ENCODE data around the gene ST6GALNAC3. TPM values are rescaled to one million over a fixed set of nuclear protein-coding genes. Genes with fewer than 3 reads are reported as not detected.

ST6GALNAC3 gene
- total RNA-seq, 1 experiment from 2014 or later, result 2.2 TPM

- no peak for DNase-seq (ENCODE audit: low read depth, low spot score)
- no peaks in the 10 kb centered on the region for H3K4me1 ChIP-seq (ENCODE audit: control insufficient read depth in 1 of 2, insufficient read depth in 2 of 2, low read length in 2 of 2)
- ChIA-PET POLR2A (no interaction called here), RAD21 (ENCODE audit: low non-redundant PET in 1 of 2, low total read pairs in 2 of 2, uncharacterized antibody in 2 of 2, unreplicated experiment in 2 of 2) (no interaction called here), CTCF (no interaction called here)
- H3K36me3 ChIP-seq (ENCODE audit: control insufficient read depth in 1 of 2, insufficient read depth in 2 of 2, low read length in 2 of 2), result no peaks in the 10 kb centered on the region
- BruUV-seq (replicated peaks), result no TSS peak
- TF ChIP-seq SIN3A (IDR thresholded peaks at IDR 0.05; ENCODE audit: low read depth) (no peak), REST (IDR thresholded peaks at IDR 0.05; ENCODE audit: low read depth) (no peak), POLR2AphosphoS5 (IDR thresholded peaks at IDR 0.05; ENCODE audit: low read depth, low read length) (no peak), MAX (IDR thresholded peaks at IDR 0.05) (no peak), FOSL1 (IDR thresholded peaks at IDR 0.05; ENCODE audit: low read depth) (no peak), ZFX (IDR thresholded peaks at IDR 0.05) (no peak), JUND (IDR thresholded peaks at IDR 0.05) (no peak), EGR1 (IDR thresholded peaks at IDR 0.05; ENCODE audit: low read depth) (no peak), YY1 (IDR thresholded peaks at IDR 0.05; ENCODE audit: extremely low read depth, insufficient replicate concordance, low read depth, low read length) (no peak), CEBPB (IDR thresholded peaks at IDR 0.05; ENCODE audit: low read depth) (no peak), SP1 (IDR thresholded peaks at IDR 0.05; ENCODE audit: low read depth) (no peak)
- no peak overlapping the region for H3K27ac ChIP-seq (ENCODE audit: low read depth, low read length)
- ATAC-seq, result no peak
- H2AFZ ChIP-seq (ENCODE audit: low read depth, low read length, poor library complexity, severe bottlenecking), result no peak overlapping the region
- intact Hi-C loops (cut with micrococcal nuclease), result no loop called here
- H3K79me2 ChIP-seq (ENCODE audit: insufficient read depth, low read length), result no peaks in the 10 kb centered on the region
- H3K9me2 ChIP-seq (ENCODE audit: insufficient read depth), result no peaks in the 10 kb centered on the region
- no peaks in the 10 kb centered on the region for H3K9me3 ChIP-seq (ENCODE audit: control insufficient read depth in 1 of 2, insufficient read depth in 1 of 2, low read depth in 1 of 2, low read length in 2 of 2)
- H4K20me1 ChIP-seq (ENCODE audit: insufficient read depth), result no peaks in the 10 kb centered on the region
- no peaks in the 10 kb centered on the region for H3K27me3 ChIP-seq (ENCODE audit: insufficient read depth, low read length)
- no peak overlapping the region for H3K4me3 ChIP-seq (replicated peaks in 1 of 2; ENCODE audit: low read depth in 1 of 2, low read length in 2 of 2)
- H3K9ac ChIP-seq (ENCODE audit: low read length), result no peak overlapping the region
- no peak overlapping the region for H3K4me2 ChIP-seq (ENCODE audit: low read length)
Observed at GRCh38 chr1:76568573-76569238, 494.2 kb downstream of the ST6GALNAC3 start.

Data from HCT116 (cell line).